Body of pancreas (tissue), 4 donors: Measurements from ENCODE around the gene IL18RAP. TPM values are rescaled to one million over a fixed set of nuclear protein-coding genes. Genes with fewer than 3 reads are reported as not detected.

Experiments
- ATAC-seq: fragments of 150-250 bp; one replicate; pipeline ENCODE4 v1.9.1; 2016
- DNase-seq, 4 donors: peaks; one replicate each; pipeline ENCODE4 v3.0.0-alpha.2; 2019
- H3K27ac ChIP-seq, 4 donors: fragments of 200-600 bp; sonication (generic); 1 replicate in 3 of 4; 2 replicates in 1 of 4; pipeline versions ENCODE4 v1.5.1 to v1.6.1; 2016 to 2019; ENCODE audit warnings: mild to moderate bottlenecking in 1 of 4, mixed read lengths in 1 of 4, moderate library complexity in 1 of 4
- H3K27me3 ChIP-seq, 2 donors: fragments of 200-600 bp; sonication (generic); one replicate each; pipeline ENCODE4 v1.6.0; 2016; ENCODE audit warnings: mild to moderate bottlenecking in 1 of 2
- H3K36me3 ChIP-seq, 2 donors: fragments of 200-600 bp; sonication (generic); replicated peaks in 1 of 2; 2 replicates each; pipeline ENCODE4 v1.5.1; 2016; ENCODE audit warnings: low read depth in 2 of 2; ENCODE audit not compliant: insufficient read depth in 1 of 2
- H3K4me1 ChIP-seq: fragments of 200-600 bp; sonication (generic); one replicate; pipeline ENCODE4 v1.6.0; 2016
- H3K4me3 ChIP-seq, 2 donors: fragments of 200-600 bp; sonication (generic); 1 replicate in 1 of 2; 2 replicates in 1 of 2; pipeline ENCODE4 v1.5.1; 2016 to 2019
- H3K9me3 ChIP-seq, 3 donors: fragments of 200-600 bp; sonication (generic); 1 replicate in 2 of 3; 2 replicates in 1 of 3; pipeline ENCODE4 v1.5.1; 2016
- CTCF ChIP-seq, 7 experiments: fragments of 450-650 bp in 4 of 7; fragments of 200-600 bp in 3 of 7; sonication (generic) in 3 of 7; IDR thresholded peaks; one replicate each; pipeline ENCODE4 v1.5.1; 2016 to 2019; ENCODE audit warnings: antibody characterized with exemption in 7 of 7
- POLR2A ChIP-seq, 3 donors: fragments of 450-650 bp; IDR thresholded peaks; one replicate each; pipeline ENCODE4 v1.6.1; 2016; ENCODE audit warnings: antibody characterized with exemption in 3 of 3, mild to moderate bottlenecking in 2 of 3
- WGBS, 2 donors: methylation state at CpG; one replicate each; pipeline ENCODE4 v1.1.5; 2017; 5-methylcytosine and 5-hydroxymethylcytosine counted together
- intact Hi-C: fragments of 100-400 bp; cut with DNase I; formaldehyde crosslinking; loops from one replicate; pipeline ENCODE4 v1.15.1; 2023
- total RNA-seq, 2 donors: library from RNA; depleted of rRNA; stranded (reverse); fragments of >200 nt; gene quantifications; one replicate each; pipeline ENCODE4 v1.1.0, GENCODE V29; 2016

The IL18RAP gene
- total RNA-seq, result 10 to 100 TPM in 1 of 2 donors, 1 to 10 TPM in 1; 4.9 to 24.4 TPM

- Histone ChIP-seq H3K36me3 (no peaks in the 10 kb centered on the region), H3K27ac (no peak within 1 kb of the TSS), H3K27me3 (no peaks in the 10 kb centered on the region), H3K4me1 (no peaks in the 10 kb centered on the region), H3K4me3 (no peak within 1 kb of the TSS), H3K9me3 (no peaks in the 10 kb centered on the region)
- intact Hi-C loops, result no loop called here
- DNase-seq (no peak), ATAC-seq (no peak)
- TF ChIP-seq POLR2A (IDR thresholded peaks at IDR 0.05) (no peak), CTCF (IDR thresholded peaks at IDR 0.05) (no peak)
- 51 to 62% methylated on average over 3 of the region's 3 CpGs for WGBS, 2 donors
Observed at GRCh38 chr2:102422910-102423309, at the start of gene IL18RAP. Gene IL18RAP, plus strand, starts transcription at chr2:102423160. Its CDS starts 118 bp downstream, at chr2:102423278.

- Histone ChIP-seq H3K27ac (no peak overlapping the region), H3K4me1 (no peaks in the 10 kb centered on the region), H3K4me3 (no peak overlapping the region), H3K27me3 (no peaks in the 10 kb centered on the region), H3K9me3 (no peaks in the 10 kb centered on the region), H3K36me3 (no peaks in the 10 kb centered on the region)
- DNase-seq (no peak), ATAC-seq (no peak)
- intact Hi-C loops, result no loop called here
- TF ChIP-seq POLR2A (IDR thresholded peaks at IDR 0.05), result no peak
- no peak for TF ChIP-seq CTCF (IDR thresholded peaks at IDR 0.05)
- WGBS, 2 donors, result 31 to 54% methylated on average over 1 of the region's 1 CpG
Observed at GRCh38 chr2:102376052-102376591, 46.8 kb upstream of the IL18RAP start.

DNA sequence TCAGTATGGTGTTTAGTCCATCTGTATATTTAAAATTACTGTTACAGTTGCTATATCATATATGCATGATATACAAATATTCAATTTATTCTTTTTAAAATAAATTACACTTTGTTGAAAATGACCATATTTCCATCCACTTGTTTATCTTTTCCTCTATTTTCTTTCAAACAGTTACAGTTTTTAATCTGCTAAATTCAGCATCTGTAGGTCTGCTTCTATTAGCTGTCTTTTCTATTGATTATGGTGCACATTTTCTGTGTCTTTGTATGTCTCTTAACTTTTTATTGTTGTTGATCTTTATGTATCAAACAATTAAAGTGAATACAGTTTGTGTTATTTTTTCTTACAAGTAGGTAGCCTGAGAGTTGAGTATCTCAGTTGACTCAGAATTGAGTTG is 39.2 kb upstream of the IL18RAP start:
- Histone ChIP-seq H3K27ac (no peak overlapping the region), H3K27me3 (no peaks in the 10 kb centered on the region), H3K4me1 (no peaks in the 10 kb centered on the region), H3K9me3 (peaks cover 0 to 3% (median 0%) of the 10 kb centered on the region in 3 donors), H3K4me3 (no peak overlapping the region), H3K36me3 (no peaks in the 10 kb centered on the region)
- DNase-seq (no peak), ATAC-seq (no peak)
- intact Hi-C loops, result no loop called here
- TF ChIP-seq POLR2A (IDR thresholded peaks at IDR 0.05), result no peak

- no peaks in the 10 kb centered on the region for H3K36me3 ChIP-seq
- WGBS, 2 donors, result 69 to 83% methylated on average over 1 of the region's 1 CpG
- TF ChIP-seq POLR2A (IDR thresholded peaks at IDR 0.05), result no peak
- TF ChIP-seq CTCF (IDR thresholded peaks at IDR 0.05), result no peak
- H3K9me3 ChIP-seq, result peaks cover 0 to 3% (median 0%) of the 10 kb centered on the region in 3 donors
- H3K4me3 ChIP-seq, result no peak overlapping the region
- H3K27me3 ChIP-seq, result no peaks in the 10 kb centered on the region
- no peak overlapping the region for H3K27ac ChIP-seq
- intact Hi-C loops, result no loop called here
- no peak for ATAC-seq
- no peak for DNase-seq
- no peaks in the 10 kb centered on the region for H3K4me1 ChIP-seq
Observed at GRCh38 chr2:102385522-102385921, 37.4 kb upstream of the IL18RAP start.

DNA sequence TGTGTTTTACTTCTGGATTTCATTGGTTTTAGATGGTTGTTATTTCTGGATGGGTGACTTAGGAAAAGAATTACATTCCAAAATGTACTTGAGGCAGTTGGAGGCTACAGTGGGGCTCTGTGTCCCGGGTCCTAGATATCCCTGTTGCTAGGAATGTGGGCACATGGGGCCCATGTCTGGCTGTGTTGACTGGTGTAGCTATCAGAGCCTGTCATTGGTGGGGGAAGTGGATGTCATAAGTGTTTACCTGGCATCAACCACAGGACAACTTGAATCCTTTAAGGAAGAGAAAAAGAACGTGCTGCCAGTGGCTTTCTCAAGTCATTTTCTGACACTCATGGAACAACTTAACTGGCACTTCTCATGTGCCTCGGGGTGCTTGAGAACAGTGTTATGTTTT is 37.0 kb upstream of the IL18RAP start:
- no peaks in the 10 kb centered on the region for H3K27me3 ChIP-seq
- no peaks in the 10 kb centered on the region for H3K4me1 ChIP-seq
- H3K27ac ChIP-seq, result no peak overlapping the region
- WGBS, 2 donors, result 60 to 71% methylated on average over 3 of the region's 3 CpGs
- ATAC-seq (no peak), DNase-seq (no peak)
- peaks cover 0 to 3% (median 0%) of the 10 kb centered on the region in 3 donors for H3K9me3 ChIP-seq
- no peaks in the 10 kb centered on the region for H3K36me3 ChIP-seq
- intact Hi-C loops, result no loop called here
- TF ChIP-seq CTCF (IDR thresholded peaks at IDR 0.05), result no peak
- TF ChIP-seq POLR2A (IDR thresholded peaks at IDR 0.05), result no peak
- no peak overlapping the region for H3K4me3 ChIP-seq
